WTC11 (cell line): Measurements from ENCODE around the gene TMEM217. TPM values are rescaled to one million over a fixed set of nuclear protein-coding genes. Genes with fewer than 3 reads are reported as not detected.

ENCODE experiments used
- ATAC-seq: fragments of 200-7000 bp; cut with Tn5 transposase; 2 replicates; pipeline ENCODE4 v1.10.0; 2021; ENCODE audit warnings: mild to moderate bottlenecking, moderate library complexity
- CTCF ChIA-PET: fragments of 300-600 bp; sonication (Branson Sonifier 250); formaldehyde crosslinking; loops from one replicate; lab custom pipeline; 2021; ENCODE audit warnings: antibody characterized with exemption; lab: Charles Lee
- POLR2A ChIA-PET: fragments of 350-600 bp; sonication (Branson Sonifier 250); formaldehyde crosslinking; loops from one replicate; lab custom pipeline; 2021; ENCODE audit warnings: antibody characterized with exemption; lab: Charles Lee
- DNase-seq: peaks from one replicate; pipeline ENCODE4 v3.0.0; 2021; ENCODE audit warnings: low spot score
- H3K27ac Mint-ChIP-seq: 2 replicates; pipeline ENCODE4 v1.8.0; 2021; ENCODE audit warnings: mixed read lengths
- H3K27me3 Mint-ChIP-seq: 2 replicates; pipeline ENCODE4 v1.8.0; 2021; ENCODE audit warnings: low read depth, mild to moderate bottlenecking, moderate library complexity, mixed read lengths
- H3K36me3 Mint-ChIP-seq: 2 replicates; pipeline ENCODE4 v1.8.0; 2021; ENCODE audit warnings: mixed read lengths
- H3K4me1 Mint-ChIP-seq: 2 replicates; pipeline ENCODE4 v1.8.0; 2022; ENCODE audit warnings: mixed read lengths
- H3K4me3 Mint-ChIP-seq: 2 replicates; pipeline ENCODE4 v1.8.0; 2021; ENCODE audit warnings: mild to moderate bottlenecking, moderate library complexity, mixed read lengths
- H3K9me3 Mint-ChIP-seq: 2 replicates; pipeline ENCODE4 v1.8.0; 2021; ENCODE audit warnings: mixed read lengths
- ARID4B ChIP-seq: sonication (generic); formaldehyde crosslinking; IDR thresholded peaks from 2 replicates; pipeline ENCODE4 v1.8.0; 2023; ENCODE audit warnings: missing genetic modification reagents, mild to moderate bottlenecking, borderline replicate concordance
- ATF1 ChIP-seq: sonication (generic); formaldehyde crosslinking; IDR thresholded peaks from 2 replicates; pipeline ENCODE4 v1.8.1; 2023; ENCODE audit warnings: mild to moderate bottlenecking, moderate library complexity, missing genetic modification reagents
- E2F1 ChIP-seq: sonication (generic); formaldehyde crosslinking; IDR thresholded peaks from 2 replicates; pipeline ENCODE4 v1.8.0; 2022; ENCODE audit warnings: mild to moderate bottlenecking, missing genetic modification reagents
- EMX1 ChIP-seq: fragments of 250-450 bp; sonication (Bioruptor Pico); IDR thresholded peaks from 2 replicates; pipeline ENCODE4 v1.8.0; 2021; ENCODE audit warnings: mild to moderate bottlenecking
- ETV6 ChIP-seq: sonication (generic); formaldehyde crosslinking; IDR thresholded peaks from 2 replicates; pipeline ENCODE4 v1.8.1; 2022; ENCODE audit warnings: mild to moderate bottlenecking, missing genetic modification reagents
- MYBL2 ChIP-seq: sonication (generic); formaldehyde crosslinking; IDR thresholded peaks from 2 replicates; pipeline ENCODE4 v1.8.1; 2023; ENCODE audit warnings: mild to moderate bottlenecking, moderate library complexity, missing genetic modification reagents
- SMAD3 ChIP-seq: sonication (generic); formaldehyde crosslinking; IDR thresholded peaks from 2 replicates; pipeline ENCODE4 v1.8.0; 2022; ENCODE audit warnings: missing genetic modification reagents, mild to moderate bottlenecking, borderline replicate concordance
- TEAD4 ChIP-seq: sonication (generic); formaldehyde crosslinking; IDR thresholded peaks from 2 replicates; pipeline ENCODE4 v1.8.0; 2022; ENCODE audit warnings: mild to moderate bottlenecking, missing genetic modification reagents
- ZNF121 ChIP-seq: sonication (generic); formaldehyde crosslinking; IDR thresholded peaks from 2 replicates; pipeline ENCODE4 v1.8.0; 2023; ENCODE audit warnings: missing genetic modification reagents
- ZNF219 ChIP-seq: sonication (generic); formaldehyde crosslinking; IDR thresholded peaks from 2 replicates; pipeline ENCODE4 v1.8.0; 2023; ENCODE audit warnings: missing genetic modification reagents, mild to moderate bottlenecking, borderline replicate concordance
- ZNF263 ChIP-seq: sonication (generic); formaldehyde crosslinking; IDR thresholded peaks from 2 replicates; pipeline ENCODE4 v1.8.1; 2022; ENCODE audit warnings: low read depth, mild to moderate bottlenecking, moderate library complexity, missing genetic modification reagents
- ZNF425 ChIP-seq: fragments of 250-450 bp; sonication (Bioruptor Pico); conservative IDR thresholded peaks from 2 replicates; pipeline ENCODE4 v1.9.0; 2021; ENCODE audit warnings: mild to moderate bottlenecking
- total RNA-seq: library from RNA; stranded (reverse); gene quantifications from 3 replicates; pipeline ENCODE4 v1.2.3, GENCODE V29; 2021
- TF ChIP-seq, protein P1 (sequence below): fragments of 250-450 bp; sonication (Bioruptor Pico); IDR thresholded peaks from 2 replicates; pipeline ENCODE4 v1.9.0; 2021; ENCODE audit warnings: mild to moderate bottlenecking
- TF ChIP-seq, protein P2 (sequence below): fragments of 250-450 bp; sonication (Bioruptor Pico); IDR thresholded peaks from 2 replicates; pipeline ENCODE4 v1.9.0; 2021; ENCODE audit warnings: mild to moderate bottlenecking
- TF ChIP-seq, protein P3 (sequence below): fragments of 250-450 bp; sonication (Bioruptor Pico); IDR thresholded peaks from 2 replicates; pipeline ENCODE4 v1.8.0; 2021; ENCODE audit warnings: mild to moderate bottlenecking

The TMEM217 gene
- total RNA-seq, 1 experiment from 2014 or later = 0.61 TPM

DNA sequence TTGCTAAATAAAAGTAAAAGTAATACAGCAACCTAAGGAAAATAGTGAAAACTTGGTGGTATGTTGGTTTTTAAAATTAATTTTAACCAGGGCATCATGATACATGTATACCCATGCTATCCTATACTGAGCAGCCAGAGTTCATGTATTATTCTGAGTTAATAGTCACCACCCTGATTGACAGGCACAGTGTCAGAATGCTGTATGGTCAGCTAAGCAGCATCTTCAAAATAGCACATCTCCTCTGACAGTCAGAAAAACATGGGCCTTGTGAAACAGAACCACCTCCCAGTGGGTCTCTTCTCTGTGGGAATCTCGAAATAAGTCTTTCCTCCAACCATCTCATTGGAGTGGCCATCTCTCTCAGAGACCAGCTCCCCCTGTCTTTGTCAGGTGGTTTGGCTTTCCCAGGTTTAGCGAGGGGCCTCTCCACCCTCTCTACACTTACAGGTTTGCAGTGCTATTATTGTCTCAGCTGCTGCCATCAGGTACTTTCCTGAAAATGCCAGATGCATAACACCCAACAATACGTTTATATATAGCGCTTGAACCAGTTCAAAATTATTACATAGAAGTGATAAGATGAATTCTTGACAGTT lies 48.8 kb upstream of the TMEM217 start:
- H3K9me3 Mint-ChIP-seq = no peaks in the 10 kb centered on the region
- H3K4me3 Mint-ChIP-seq = no peak overlapping the region
- H3K27me3 Mint-ChIP-seq = no peaks in the 10 kb centered on the region
- no peaks in the 10 kb centered on the region for H3K4me1 Mint-ChIP-seq
- TF ChIP-seq, protein P1, sequence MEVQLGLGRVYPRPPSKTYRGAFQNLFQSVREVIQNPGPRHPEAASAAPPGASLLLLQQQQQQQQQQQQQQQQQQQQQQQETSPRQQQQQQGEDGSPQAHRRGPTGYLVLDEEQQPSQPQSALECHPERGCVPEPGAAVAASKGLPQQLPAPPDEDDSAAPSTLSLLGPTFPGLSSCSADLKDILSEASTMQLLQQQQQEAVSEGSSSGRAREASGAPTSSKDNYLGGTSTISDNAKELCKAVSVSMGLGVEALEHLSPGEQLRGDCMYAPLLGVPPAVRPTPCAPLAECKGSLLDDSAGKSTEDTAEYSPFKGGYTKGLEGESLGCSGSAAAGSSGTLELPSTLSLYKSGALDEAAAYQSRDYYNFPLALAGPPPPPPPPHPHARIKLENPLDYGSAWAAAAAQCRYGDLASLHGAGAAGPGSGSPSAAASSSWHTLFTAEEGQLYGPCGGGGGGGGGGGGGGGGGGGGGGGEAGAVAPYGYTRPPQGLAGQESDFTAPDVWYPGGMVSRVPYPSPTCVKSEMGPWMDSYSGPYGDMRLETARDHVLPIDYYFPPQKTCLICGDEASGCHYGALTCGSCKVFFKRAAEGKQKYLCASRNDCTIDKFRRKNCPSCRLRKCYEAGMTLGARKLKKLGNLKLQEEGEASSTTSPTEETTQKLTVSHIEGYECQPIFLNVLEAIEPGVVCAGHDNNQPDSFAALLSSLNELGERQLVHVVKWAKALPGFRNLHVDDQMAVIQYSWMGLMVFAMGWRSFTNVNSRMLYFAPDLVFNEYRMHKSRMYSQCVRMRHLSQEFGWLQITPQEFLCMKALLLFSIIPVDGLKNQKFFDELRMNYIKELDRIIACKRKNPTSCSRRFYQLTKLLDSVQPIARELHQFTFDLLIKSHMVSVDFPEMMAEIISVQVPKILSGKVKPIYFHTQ (CRISPR knock-in tag) = no peak
- no peak for TF ChIP-seq ZNF219 (CRISPR knock-in tag)
- TF ChIP-seq ARID4B = no peak
- no peak for TF ChIP-seq ETV6 (CRISPR knock-in tag)
- no peak for TF ChIP-seq ZNF263
- TF ChIP-seq EMX1 (CRISPR knock-in tag) = no peak
- TF ChIP-seq ZNF425 = no peak
- TF ChIP-seq, protein P2, sequence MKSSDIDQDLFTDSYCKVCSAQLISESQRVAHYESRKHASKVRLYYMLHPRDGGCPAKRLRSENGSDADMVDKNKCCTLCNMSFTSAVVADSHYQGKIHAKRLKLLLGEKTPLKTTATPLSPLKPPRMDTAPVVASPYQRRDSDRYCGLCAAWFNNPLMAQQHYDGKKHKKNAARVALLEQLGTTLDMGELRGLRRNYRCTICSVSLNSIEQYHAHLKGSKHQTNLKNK (CRISPR knock-in tag) = no peak
- TF ChIP-seq ATF1 = no peak
- TF ChIP-seq E2F1 (CRISPR knock-in tag) = no peak
- no peak for TF ChIP-seq MYBL2 (CRISPR knock-in tag)
- TF ChIP-seq SMAD3 = no peak
- TF ChIP-seq, all 79 proteins: peak for 0
- DNase-seq (no peak), ATAC-seq (peak; percentile 67)
- Mint-ChIP-seq H3K27ac (no peak overlapping the region), H3K36me3 (peaks cover 21% of the 10 kb centered on the region; the same call in 1 of the 2 replicates)
- POLR2A ChIA-PET = no interaction called here
- CTCF ChIA-PET = interaction anchor here (1.0 to 2.0 kb wide), 4 partner anchors 8 to 65 kb away, joined by 3 to 11 read pairs (median 4); no protein-coding TSS in a partner anchor

DNA sequence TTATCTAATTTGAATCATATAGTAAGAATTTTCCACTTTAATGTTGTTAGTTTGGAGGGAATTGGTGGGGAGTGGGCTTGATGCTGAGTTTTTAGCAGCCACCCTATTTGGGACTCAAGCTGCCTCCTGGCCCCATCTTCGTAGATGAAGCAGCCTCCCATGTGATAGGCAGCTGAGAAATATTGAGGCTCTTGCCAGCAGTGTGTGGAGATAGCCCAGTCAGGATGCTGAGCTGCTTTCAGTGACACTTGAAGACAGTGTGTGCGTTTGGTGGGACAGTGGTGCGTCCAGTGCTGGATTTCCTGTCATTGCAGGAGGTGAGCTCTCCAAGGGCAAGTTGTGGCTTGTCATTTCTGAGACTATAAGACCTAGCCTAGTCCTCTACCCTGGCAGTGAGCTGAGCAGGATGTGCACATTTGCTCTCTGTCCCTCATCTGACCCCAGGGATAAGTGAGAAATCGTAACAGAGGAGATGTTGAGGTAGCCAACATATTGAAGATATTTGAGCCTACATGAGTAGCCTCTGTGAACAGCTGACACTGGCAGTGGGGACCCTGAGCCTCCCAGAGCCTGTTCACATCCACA lies 48.0 kb upstream of the TMEM217 start:
- ChIA-PET CTCF (interaction anchor here (1.1 kb wide), 1 partner anchor 9 kb away, joined by 5 read pairs; no protein-coding TSS in a partner anchor), POLR2A (no interaction called here)
- ATAC-seq = no peak
- no peaks in the 10 kb centered on the region for H3K27me3 Mint-ChIP-seq
- no peak for DNase-seq
- H3K27ac Mint-ChIP-seq = peak overlapping the region; percentile 75
- no peak overlapping the region for H3K4me3 Mint-ChIP-seq
- no peak for TF ChIP-seq ZNF121 (CRISPR knock-in tag)
- TF ChIP-seq, protein P3, sequence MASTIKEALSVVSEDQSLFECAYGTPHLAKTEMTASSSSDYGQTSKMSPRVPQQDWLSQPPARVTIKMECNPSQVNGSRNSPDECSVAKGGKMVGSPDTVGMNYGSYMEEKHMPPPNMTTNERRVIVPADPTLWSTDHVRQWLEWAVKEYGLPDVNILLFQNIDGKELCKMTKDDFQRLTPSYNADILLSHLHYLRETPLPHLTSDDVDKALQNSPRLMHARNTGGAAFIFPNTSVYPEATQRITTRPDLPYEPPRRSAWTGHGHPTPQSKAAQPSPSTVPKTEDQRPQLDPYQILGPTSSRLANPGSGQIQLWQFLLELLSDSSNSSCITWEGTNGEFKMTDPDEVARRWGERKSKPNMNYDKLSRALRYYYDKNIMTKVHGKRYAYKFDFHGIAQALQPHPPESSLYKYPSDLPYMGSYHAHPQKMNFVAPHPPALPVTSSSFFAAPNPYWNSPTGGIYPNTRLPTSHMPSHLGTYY (CRISPR knock-in tag) = no peak
- TF ChIP-seq TEAD4 (CRISPR knock-in tag) = no peak
- H3K36me3 Mint-ChIP-seq = peaks cover 21% of the 10 kb centered on the region; the same call in 1 of the 2 replicates
- H3K4me1 Mint-ChIP-seq = no peaks in the 10 kb centered on the region
- no peaks in the 10 kb centered on the region for H3K9me3 Mint-ChIP-seq
